GM12878 (cell line): Measurements from ENCODE around the gene HNRNPAB. TPM values are rescaled to one million over a fixed set of nuclear protein-coding genes. Genes with fewer than 3 reads are reported as not detected.

Experiments used
- ATAC-seq: fragments of 200-7000 bp; cut with Tn5 transposase; 3 replicates; pipeline ENCODE4 v1.9.1; 2020; ENCODE audit warnings: mild to moderate bottlenecking, moderate library complexity
- BruUV-seq: library from RNA; stranded (reverse); fragments of 400-500 nt; replicated peaks from 2 replicates; lab custom pipeline; 2021; lab: Mats Ljungman, UMichigan
- CTCF ChIA-PET: fragments of 300-600 bp; sonication (Branson Sonifier 250); formaldehyde crosslinking; extraction: SDS; loops from one replicate; lab custom pipeline; 2021; ENCODE audit warnings: inconsistent platforms; lab: Yijun Ruan, JAX
- POLR2A ChIA-PET: fragments of 350-600 bp; formaldehyde crosslinking; extraction: SDS; loops from one replicate; lab custom pipeline; 2021; ENCODE audit warnings: inconsistent platforms; lab: Charles Lee
- RAD21 ChIA-PET: fragments of 300-600 bp; sonication (Branson Sonifier 250); formaldehyde crosslinking; loops from one replicate; lab custom pipeline; 2023; ENCODE audit warnings: antibody characterized with exemption; ENCODE audit not compliant: unreplicated experiment; lab: Charles Lee
- SMC1A ChIA-PET: fragments of 300-600 bp; sonication (Branson Sonifier 250); formaldehyde crosslinking; loops from one replicate; lab custom pipeline; 2023; ENCODE audit not compliant: unreplicated experiment, uncharacterized antibody; lab: Charles Lee
- DNase-seq: peaks from one replicate; pipeline ENCODE4 v3.0.0-alpha.2; 2011; ENCODE audit warnings: low read depth, low spot score
- FAIRE-seq: peaks from 3 replicates; lab custom pipeline; 2011; peaks lifted over from hg19 to GRCh38; lab: Jason Lieb, UNC
- H2AFZ ChIP-seq: 2 replicates; pipeline ENCODE4 v1.6.0; 2011; ENCODE audit warnings: low read depth, low read length, control low read depth; ENCODE audit not compliant: control insufficient read depth
- H3K27ac ChIP-seq: 2 replicates; pipeline ENCODE4 v1.5.1; 2011; ENCODE audit warnings: control low read depth; ENCODE audit not compliant: control insufficient read depth, insufficient read depth
- H3K27me3 ChIP-seq, 2 experiments: replicated peaks in 1 of 2; 2 replicates each; pipeline versions ENCODE4 v1.6.0 to v1.6.1; 2011; ENCODE audit warnings: low read length in 1 of 2; ENCODE audit not compliant: control insufficient read depth in 2 of 2, insufficient read depth in 2 of 2
- H3K36me3 ChIP-seq, 2 experiments: 2 replicates each; pipeline ENCODE4 v1.5.1; 2011; ENCODE audit warnings: low read length in 1 of 2; ENCODE audit not compliant: control insufficient read depth in 2 of 2, insufficient read depth in 2 of 2
- H3K4me1 ChIP-seq: 2 replicates; pipeline ENCODE4 v1.6.1; 2011; ENCODE audit warnings: mild to moderate bottlenecking, low read length, moderate library complexity, mixed read lengths; ENCODE audit not compliant: control insufficient read depth, insufficient read depth
- H3K4me2 ChIP-seq: 2 replicates; pipeline ENCODE4 v1.6.0; 2011; ENCODE audit warnings: control low read depth; ENCODE audit not compliant: control insufficient read depth, insufficient read depth
- H3K4me3 ChIP-seq: fragments of 200-600 bp; sonication (generic); 2 replicates; pipeline ENCODE4 v1.5.1; 2016
- H3K79me2 ChIP-seq: 2 replicates; pipeline ENCODE4 v1.6.0; 2011; ENCODE audit warnings: low read length; ENCODE audit not compliant: control insufficient read depth, insufficient read depth
- H3K9ac ChIP-seq: 2 replicates; pipeline ENCODE4 v1.8.0; 2011; ENCODE audit warnings: low read length, control low read depth, mixed read lengths; ENCODE audit not compliant: control insufficient read depth, insufficient read depth
- H3K9me3 ChIP-seq: replicated peaks from 3 replicates; pipeline ENCODE4 v1.5.1; 2011; ENCODE audit warnings: mild to moderate bottlenecking, low read length; ENCODE audit not compliant: control insufficient read depth, insufficient read depth
- H4K20me1 ChIP-seq: 2 replicates; pipeline ENCODE4 v1.6.0; 2011; ENCODE audit not compliant: control insufficient read depth, insufficient read depth
- E2F4 ChIP-seq: IDR thresholded peaks from 2 replicates; pipeline ENCODE4 v1.6.1; 2012; ENCODE audit warnings: low read depth, low read length, improper control_type of control experiment
- ETV6 ChIP-seq, 2 experiments: fragments of 450-650 bp in 1 of 2; IDR thresholded peaks in 1 of 2; conservative IDR thresholded peaks in 1 of 2; 2 replicates each; pipeline ENCODE4 v1.6.1; 2014; ENCODE audit warnings: antibody characterized with exemption in 1 of 2, borderline replicate concordance in 1 of 2, low read depth in 1 of 2, mild to moderate bottlenecking in 1 of 2, moderate library complexity in 1 of 2
- POLR2A ChIP-seq: IDR thresholded peaks from 2 replicates; pipeline ENCODE4 v1.6.1; 2011; ENCODE audit warnings: low read depth, mild to moderate bottlenecking, low read length
- POLR2AphosphoS5 ChIP-seq: IDR thresholded peaks from 2 replicates; pipeline ENCODE4 v1.6.1; 2011; ENCODE audit warnings: mild to moderate bottlenecking, low read length, inconsistent platforms
- POU2F2 ChIP-seq: IDR thresholded peaks from 3 replicates; pipeline ENCODE4 v1.6.1; 2011; ENCODE audit warnings: low read depth, mild to moderate bottlenecking, low read length, borderline replicate concordance
- SMAD5 ChIP-seq: IDR thresholded peaks from 2 replicates; pipeline ENCODE4 v1.6.1; 2016; ENCODE audit warnings: antibody characterized with exemption, low read depth
- WGBS: methylation state at CpG from one replicate; pipeline ENCODE4 v1.1.6; 2016; ENCODE audit warnings: low lambda C conversion rate; ENCODE audit not compliant: insufficient replicate concordance, insufficient coverage; ENCODE audit errors: missing lambda C conversion rate; 5-methylcytosine and 5-hydroxymethylcytosine counted together
- in situ Hi-C: fragments of 300-500 bp; cut with MboI; formaldehyde crosslinking; loops from 9 replicates; pipeline ENCODE4 v1.14.3; 2018; ENCODE audit warnings: mixed read lengths
- intact Hi-C: fragments of 100-400 bp; cut with micrococcal nuclease; formaldehyde crosslinking; loops from one replicate; pipeline ENCODE4 v1.14.2; 2022; ENCODE audit not compliant: unreplicated experiment
- polyA plus RNA-seq, 11 experiments: library from polyadenylated mRNA; depleted of rRNA in 4 of 11; unstranded in 6 of 11; stranded (reverse) in 5 of 11; fragments of >200 nt; fragmentation: Nextera tagmentation in 4 of 11; fragmentation: Illumina TruSeq in 1 of 11; extraction: Ambion mirVana in 4 of 11; extraction: Trizol in 1 of 11; gene quantifications; 1 replicate in 1 of 11; 2 replicates in 10 of 11; pipeline versions ENCODE4 v1.2.1 to v1.2.3, GENCODE V29; 2011 to 2016; ENCODE audit warnings: inconsistent platforms in 2 of 11, missing spikeins in 2 of 11, low read depth in 1 of 11
- total RNA-seq, 4 experiments: library from RNA; depleted of rRNA in 3 of 4; stranded (reverse); fragments of >200 nt in 3 of 4; fragmentation: Illumina TruSeq in 1 of 4; extraction: Trizol in 1 of 4; gene quantifications; 2 replicates each; pipeline versions ENCODE4 v1.2.1 to v1.2.3, GENCODE V29; 2013 to 2021

HNRNPAB gene
- total and polyA plus RNA-seq, 10 of the 15 experiments (the other 5 are each of a cell fraction or from before 2014, with no cell fraction given): 42.3 to 330 (median 230) TPM

DNA sequence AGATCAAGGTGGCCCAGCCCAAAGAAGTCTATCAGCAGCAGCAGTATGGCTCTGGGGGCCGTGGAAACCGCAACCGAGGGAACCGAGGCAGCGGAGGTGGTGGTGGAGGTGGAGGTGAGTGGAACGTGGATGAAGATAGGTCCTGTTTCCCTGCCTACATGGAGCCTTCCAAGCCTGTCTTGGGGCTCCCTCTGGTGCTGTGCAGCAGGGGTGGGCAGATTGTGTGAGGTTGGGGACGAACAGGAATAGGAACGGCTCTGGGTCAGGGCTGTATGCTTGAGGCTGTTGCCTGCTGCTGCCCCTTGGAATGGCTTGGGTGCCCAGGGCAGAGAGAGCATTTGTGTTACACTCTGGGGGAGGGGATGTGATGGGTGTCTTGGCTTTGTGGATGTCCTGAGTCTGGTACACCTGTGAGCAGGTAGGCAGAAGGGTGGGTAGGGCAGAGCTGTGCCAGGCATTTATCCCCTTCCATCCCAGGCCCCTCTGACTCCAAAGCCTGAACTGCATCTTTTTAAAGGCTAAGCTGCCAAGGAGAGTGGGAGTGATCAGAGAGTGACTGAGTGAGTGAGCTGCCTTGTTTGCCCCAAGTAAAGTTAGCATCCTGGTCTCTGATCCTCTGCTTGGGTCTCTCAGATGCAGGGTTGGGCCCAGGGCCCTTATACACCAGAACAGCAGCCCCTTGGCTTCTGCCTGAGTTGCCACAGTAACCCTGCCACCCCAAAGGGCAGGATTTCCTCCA, 5.2 kb downstream of the HNRNPAB start:
- DNase-seq: no peak
- 75% methylated on average over 8 of the region's 8 CpGs for WGBS
- FAIRE-seq: no peak
- Histone ChIP-seq H4K20me1 (peaks cover 24% of the 10 kb centered on the region), H3K4me1 (peaks cover 15% of the 10 kb centered on the region), H3K27me3 (no peaks in the 10 kb centered on the region), H3K9me3 (no peaks in the 10 kb centered on the region), H3K9ac (no peak overlapping the region), H3K79me2 (peaks cover 55% of the 10 kb centered on the region)
- no peak for ATAC-seq
- BruUV-seq: no TSS peak
- in situ Hi-C loops: no loop called here
- SMC1A ChIA-PET: no interaction called here
- peak; percentile 4; the same call in 1 of the 2 replicates for TF ChIP-seq POLR2AphosphoS5
- no peak for TF ChIP-seq E2F4
- peak; percentile 59; the same call in 1 of the 2 replicates for TF ChIP-seq POLR2A
- TF ChIP-seq, all 136 proteins: peak for 2
- H3K4me2 ChIP-seq: no peak overlapping the region; the same call in 1 of the 2 replicates
- no peak overlapping the region for H3K27ac ChIP-seq
- intact Hi-C loops: no loop called here
- no peak overlapping the region for H2AFZ ChIP-seq
- CTCF ChIA-PET: interaction anchor here (1.1 kb wide), 1 partner anchor 22 kb away, joined by 3 read pairs; no protein-coding TSS in a partner anchor
- POLR2A ChIA-PET: no interaction called here
- H3K4me3 ChIP-seq: no peak overlapping the region
- RAD21 ChIA-PET: no interaction called here
- H3K36me3 ChIP-seq: peaks cover 57 to 61% of the 10 kb centered on the region in 2 experiments

DNA sequence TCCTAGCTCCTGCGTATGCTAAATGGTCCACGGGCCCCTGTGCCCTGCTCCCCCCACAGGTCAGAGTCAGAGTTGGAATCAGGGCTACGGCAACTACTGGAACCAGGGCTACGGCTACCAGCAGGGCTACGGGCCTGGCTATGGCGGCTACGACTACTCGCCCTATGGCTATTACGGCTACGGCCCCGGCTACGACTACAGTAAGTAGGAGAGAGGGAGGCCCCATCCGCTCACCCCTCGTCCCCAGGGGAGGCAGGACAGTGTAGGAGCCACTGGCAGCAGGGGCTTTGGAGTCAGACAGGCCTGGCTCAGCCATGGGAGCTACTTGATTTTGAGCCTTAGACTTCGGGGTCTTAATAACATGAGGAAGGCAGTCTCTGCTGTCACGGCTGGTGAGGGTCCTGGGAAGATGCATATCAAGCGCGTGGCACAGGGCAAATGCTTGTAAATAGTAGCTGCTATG, 5.8 kb downstream of the HNRNPAB start:
- H3K36me3 ChIP-seq: peaks cover 60 to 64% of the 10 kb centered on the region in 2 experiments
- WGBS: 95% methylated on average over 18 of the region's 18 CpGs
- peaks cover 15% of the 10 kb centered on the region for H3K4me1 ChIP-seq
- intact Hi-C loops (no loop called here), in situ Hi-C loops (no loop called here)
- FAIRE-seq: no peak
- H3K9ac ChIP-seq: no peak overlapping the region
- H3K27ac ChIP-seq: no peak overlapping the region
- H4K20me1 ChIP-seq: peaks cover 24% of the 10 kb centered on the region
- H2AFZ ChIP-seq: no peak overlapping the region
- H3K9me3 ChIP-seq: no peaks in the 10 kb centered on the region
- peaks cover 49% of the 10 kb centered on the region for H3K79me2 ChIP-seq
- no peak for ATAC-seq
- H3K27me3 ChIP-seq: no peaks in the 10 kb centered on the region
- TF ChIP-seq POLR2A (peak; percentile 39), ETV6 (conservative IDR thresholded peaks at IDR 0.05 in 1 of 2, IDR thresholded peaks at IDR 0.05 in 1 of 2; ENCODE audit: borderline replicate concordance in 1 of 2, low read depth in 1 of 2) (no peak), POU2F2 (0 out of 3 replicates have a peak, but pooled peaks have one; percentile 12), SMAD5 (0 out of 2 replicates have a peak, but pooled peaks have one; percentile 22)
- POLR2A ChIA-PET: interaction anchor here (2.0 kb wide), 1 partner anchor 22 kb away, joined by 4 read pairs; the partner anchor contains the start of gene PHYKPL
- CTCF ChIA-PET: interaction anchor here (1.1 kb wide), 1 partner anchor 21 kb away, joined by 3 read pairs; no protein-coding TSS in a partner anchor
- SMC1A ChIA-PET: no interaction called here
- peak overlapping the region; percentile 12 for H3K4me2 ChIP-seq
- BruUV-seq: no TSS peak
- DNase-seq: no peak
- H3K4me3 ChIP-seq: no peak overlapping the region
- RAD21 ChIA-PET: no interaction called here
